CD4-positive, alpha-beta T cell treated with Interleukin-17A for 4 hours (primary cell): Measurements from ENCODE around the gene MAP4K5.
"Not testable (repeated sequence)": the region's sequence is repeated elsewhere in the genome, so short reads cannot be mapped to it uniquely, and the experiment has no call there.

Source experiments
- DNase-seq: peaks from one replicate; pipeline ENCODE4 v3.0.0-alpha.2; 2020; ENCODE audit warnings: mixed read lengths

The MAP4K5 gene

DNA sequence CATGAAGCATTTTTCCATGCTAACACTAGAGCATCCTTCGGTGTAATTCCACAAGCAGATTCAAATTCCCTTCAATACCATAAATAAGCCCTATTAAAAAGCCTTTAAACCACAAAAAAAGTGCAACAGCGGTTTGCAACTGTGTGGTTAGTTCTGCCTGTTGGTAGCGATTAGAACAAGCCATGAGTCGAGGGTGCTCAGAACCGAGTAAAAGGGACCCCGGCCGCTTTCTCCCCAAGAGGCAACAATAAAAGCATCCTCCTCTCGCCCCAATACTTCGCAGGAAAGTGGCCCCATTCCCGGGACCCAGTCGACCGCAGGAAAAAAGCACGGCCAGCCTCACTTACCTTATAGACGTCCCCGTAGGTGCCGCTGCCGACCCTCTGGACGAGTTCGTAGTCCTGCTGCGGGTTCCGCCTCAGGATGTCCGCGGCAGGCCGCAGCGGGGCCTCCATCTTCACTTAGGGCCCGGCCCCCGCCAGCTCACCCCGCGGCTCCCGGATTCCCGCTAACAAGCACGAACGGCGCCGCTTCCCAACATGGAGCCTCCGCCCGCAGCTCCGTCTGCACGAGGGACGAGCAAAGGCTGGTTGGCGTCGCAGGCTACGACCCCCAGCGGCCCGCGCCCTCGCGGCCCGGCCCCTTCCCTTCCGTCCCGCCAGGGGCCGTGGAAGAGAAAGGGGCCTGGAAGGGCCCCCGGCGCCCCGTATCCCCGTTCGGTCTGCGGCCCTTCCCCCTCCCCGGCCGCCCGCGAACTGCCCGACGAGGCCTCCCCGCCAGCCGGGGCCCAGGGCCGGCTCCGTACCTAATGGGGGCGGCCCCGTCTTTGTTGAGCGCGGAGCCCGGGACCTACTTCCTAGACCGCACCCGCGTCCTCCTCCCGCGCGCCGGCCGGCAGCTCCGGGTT lies 521 bp downstream of the MAP4K5 start:
- peak; percentile 47 for DNase-seq

DNA sequence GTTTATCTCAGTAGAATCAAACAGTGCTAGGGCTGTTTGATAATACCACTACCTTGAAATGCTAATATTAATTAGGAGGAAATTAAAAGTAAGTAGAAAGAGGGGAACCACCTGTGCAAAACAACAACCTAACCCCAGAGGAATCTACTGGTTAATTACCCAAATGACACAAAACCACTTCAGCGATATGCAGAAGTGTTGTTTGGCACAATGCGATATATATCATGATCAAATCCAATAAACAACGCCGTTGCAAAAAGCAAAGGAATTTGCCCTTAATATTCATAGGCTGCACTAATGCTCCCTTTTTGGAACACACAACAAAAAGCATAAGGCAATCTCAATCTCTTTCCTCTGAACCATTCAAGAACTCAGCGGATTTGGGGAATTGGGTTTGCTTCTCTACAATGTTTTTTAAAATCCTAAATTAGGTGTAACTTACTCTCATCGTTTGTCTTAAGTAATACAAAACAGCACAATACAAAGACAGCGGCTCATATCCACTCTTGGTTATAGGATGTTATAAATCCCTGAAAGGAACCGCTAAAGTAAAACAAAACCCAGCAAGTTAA lies 1.5 kb downstream of the MAP4K5 start:
- DNase-seq = no peak

- no peak for DNase-seq
These were observed 2.0 kb downstream of the MAP4K5 start for GRCh38 chr14:50530358-50530757.

GRCh38 chr14:50529288-50530179 lies 2.8 kb downstream of the MAP4K5 start:
- DNase-seq = no peak

DNA sequence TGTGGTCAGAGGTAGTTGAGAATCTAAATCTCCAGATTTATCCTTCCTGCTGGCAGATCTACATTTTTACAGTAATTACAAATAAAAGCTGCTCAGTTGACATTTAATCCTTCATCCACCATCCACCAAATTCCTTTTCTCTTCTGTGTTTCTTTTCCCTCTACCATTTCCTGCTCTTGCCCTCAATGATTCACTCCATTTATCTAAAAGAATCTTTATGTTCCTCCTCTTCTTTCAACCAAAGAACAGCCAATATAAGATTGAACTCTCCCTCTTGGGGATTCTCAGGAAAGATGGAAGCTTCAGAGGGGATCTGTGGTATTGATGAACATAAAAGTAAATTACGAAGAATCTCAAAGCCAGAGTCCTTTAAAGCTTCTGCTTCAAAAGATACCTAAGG lies 4.4 kb downstream of the MAP4K5 start:
- no peak for DNase-seq

DNA sequence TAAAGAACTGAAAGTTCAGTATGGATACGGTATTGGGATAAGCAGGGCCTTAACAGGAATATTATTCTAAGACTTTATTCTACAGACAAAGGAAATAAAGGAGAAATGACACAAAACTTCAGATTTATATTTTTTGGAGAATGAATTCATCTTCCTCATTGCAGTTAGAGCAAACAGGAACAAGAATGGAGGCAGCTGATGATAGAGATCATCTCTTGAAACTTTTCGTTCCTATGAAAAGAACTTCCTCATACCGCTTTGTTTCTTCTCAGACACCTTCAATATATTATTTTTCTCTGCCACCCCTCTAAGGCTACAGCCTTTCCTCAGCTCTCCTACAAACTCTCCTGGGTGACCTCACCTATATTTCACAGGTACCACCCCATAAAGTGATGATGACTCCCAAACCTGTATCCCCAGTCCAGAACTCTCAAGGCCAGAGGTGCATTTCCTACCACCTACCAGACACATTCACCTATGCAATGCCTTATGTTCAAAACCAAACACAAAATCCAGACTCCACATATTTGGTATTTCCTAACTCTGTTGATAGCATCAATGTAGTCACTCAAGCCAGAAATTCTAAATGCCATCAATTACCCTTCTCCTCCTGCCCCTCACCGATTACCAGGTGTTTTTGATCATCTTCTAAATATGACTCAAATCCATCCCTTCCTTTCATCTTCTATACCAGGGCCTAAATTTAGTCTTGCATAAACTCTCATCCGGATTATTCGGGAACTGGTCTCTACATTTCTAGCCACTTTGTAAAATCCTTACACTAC lies 7.4 kb downstream of the MAP4K5 start:
- no peak for DNase-seq

- DNase-seq = no peak
These were observed 8.3 kb downstream of the MAP4K5 start for GRCh38 chr14:50524060-50524459.

- DNase-seq = no peak
These were observed 8.9 kb downstream of the MAP4K5 start for GRCh38 chr14:50523271-50524041.

GRCh38 chr14:50521912-50522341 lies 10.4 kb downstream of the MAP4K5 start:
- no peak for DNase-seq

DNA sequence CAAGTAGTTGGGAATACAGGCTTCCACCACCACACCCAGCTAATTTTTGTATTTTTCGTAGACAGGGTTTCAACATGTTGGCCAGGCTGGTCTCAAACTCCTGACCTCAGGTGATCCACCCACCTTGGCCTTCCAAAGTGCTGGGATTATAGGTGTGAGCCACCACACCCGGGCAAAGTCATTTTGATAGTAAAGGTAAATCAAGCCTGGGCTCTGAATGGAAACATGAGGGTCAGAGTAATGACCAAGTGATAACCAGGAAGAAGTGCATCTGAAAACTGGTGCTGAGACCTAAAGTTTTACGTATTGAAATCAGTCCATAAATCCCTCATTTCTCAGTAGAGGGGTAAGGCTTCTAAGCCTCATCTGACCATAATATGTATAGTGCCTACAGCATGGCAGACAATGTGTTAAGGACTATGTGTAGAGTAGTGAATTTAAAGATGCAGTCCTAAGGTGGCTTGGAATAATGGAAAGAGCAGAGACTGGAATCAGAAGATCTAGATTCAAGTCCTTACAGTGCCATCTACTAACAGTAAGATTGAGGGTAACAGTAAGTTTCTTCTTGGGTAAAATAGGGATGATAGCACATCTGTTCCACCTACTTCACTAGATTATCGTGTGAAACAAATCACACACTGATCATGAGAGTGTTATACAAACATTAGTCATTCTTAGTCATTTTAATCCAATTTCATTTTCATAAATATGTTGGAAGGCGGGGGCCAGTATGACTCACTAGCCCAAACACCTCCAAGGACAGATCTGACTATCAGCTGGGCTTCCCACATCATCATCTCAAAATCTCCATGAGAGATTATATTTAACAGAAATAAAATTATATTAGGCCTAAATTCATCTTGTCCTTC lies 11.2 kb downstream of the MAP4K5 start:
- DNase-seq = peak; percentile 60

DNA sequence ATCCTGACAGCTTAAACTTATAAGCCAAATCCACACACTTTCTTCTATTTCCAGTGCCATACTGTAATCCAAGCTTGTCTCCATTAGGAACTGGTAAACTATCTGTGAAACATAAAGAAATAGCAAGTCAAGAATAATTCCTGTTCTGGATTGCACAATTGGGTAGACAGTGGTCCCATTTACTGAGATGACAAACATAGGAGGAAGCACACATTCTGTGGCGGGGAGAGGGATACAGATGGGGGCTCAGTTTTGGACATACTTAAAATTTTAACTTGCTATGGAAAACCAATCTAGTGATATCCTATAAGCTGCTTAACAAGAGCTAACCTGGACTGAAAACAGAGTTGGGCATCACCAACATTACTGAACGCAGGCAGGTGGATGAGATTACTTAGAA lies 16.3 kb downstream of the MAP4K5 start:
- no peak for DNase-seq

- no peak for DNase-seq
These were observed 19.9 kb downstream of the MAP4K5 start for GRCh38 chr14:50512463-50512862.

DNA sequence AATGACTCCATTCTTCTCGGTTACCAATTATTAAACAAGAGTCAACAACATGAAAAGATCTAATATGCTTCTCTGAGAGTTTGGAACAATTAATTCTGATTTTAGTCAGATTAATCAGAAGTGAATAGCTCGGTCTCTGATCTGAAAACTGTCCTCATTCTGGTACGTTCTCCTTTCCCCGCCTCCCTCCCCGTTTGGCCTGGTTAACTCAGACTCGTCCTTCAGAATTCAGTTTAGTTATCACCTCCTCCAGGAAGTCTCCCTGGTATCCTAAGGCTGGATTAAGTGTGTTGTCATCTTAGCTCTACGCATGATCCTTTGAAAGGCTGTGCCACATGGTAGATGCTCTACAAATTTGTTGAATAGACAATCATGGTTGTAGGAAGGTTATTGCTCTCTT lies 22.2 kb downstream of the MAP4K5 start:
- no peak for DNase-seq

DNA sequence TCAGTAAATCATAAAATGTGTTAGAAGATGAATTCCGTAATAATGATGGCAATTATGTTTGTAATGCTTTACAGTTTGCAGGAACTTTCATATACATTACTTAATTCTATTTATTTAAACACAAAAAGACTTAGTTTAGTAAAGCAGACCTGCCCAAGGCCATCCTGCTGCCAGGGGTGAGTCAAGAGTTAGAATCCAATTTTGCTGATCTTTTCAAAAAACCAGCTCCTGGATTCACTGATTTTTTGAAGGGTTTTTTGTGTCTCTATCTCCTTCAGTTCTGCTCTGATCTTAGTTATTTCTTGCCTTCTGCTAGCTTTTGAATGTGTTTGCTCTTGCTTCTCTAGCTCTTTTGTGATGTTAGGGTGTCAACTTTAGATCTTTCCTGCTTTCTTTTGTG lies 25.3 kb downstream of the MAP4K5 start:
- not testable (repeated sequence) for DNase-seq

DNA sequence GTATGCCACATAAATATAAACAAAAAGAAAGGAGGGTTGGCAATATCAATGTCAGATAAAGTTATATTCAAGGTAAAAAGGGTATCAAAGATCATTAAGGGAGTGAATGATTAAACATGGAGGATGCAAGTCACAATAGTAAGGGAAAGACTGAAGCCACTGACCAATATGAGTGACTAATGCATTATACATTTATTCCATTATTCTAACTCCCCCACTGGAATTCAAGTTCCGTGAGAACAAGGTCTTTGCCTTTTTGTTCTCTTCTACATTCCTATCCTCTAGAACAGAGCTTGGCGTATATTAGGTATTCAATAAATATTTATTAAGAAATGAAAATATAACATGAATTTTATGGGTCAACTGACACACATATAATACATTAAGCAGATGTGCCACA lies 30.7 kb downstream of the MAP4K5 start:
- no peak for DNase-seq

DNA sequence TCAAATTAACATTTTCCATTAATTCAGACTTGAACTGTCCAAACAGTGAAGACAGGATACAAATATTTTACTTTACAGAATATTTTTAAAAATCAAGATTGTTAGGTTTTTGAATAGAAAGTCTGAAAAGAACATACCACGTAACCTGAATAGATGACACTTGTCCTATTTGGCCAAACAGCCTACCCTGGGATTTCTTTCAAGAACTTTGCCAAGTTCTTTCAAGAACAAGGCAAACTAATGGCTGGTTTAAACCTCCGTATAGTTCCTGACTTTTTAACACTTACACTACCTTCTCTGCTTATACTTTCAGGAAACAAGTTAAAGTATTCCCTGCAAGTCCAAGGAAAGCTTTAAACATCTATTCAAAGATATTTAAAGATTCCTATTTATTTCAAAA lies 35.0 kb downstream of the MAP4K5 start:
- no peak for DNase-seq

DNA sequence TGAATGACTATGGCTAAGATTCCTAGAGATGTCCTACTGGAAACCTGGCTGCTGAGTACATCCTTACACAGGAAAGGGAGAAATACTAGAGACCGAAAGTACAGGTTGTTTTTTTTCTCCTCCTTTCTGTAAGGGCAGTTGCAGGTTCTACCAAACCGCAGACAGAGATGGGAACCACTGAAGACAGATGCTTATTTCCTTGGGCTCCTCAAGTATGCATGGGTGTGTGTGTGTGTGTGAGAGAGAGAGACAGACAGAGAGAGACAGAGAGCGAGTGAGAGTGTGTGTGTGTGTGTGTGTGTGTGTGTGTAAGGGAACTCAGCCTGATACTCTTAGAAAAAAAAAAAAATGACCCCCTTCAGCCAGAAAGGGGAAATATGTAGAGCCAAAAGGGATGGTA lies 42.5 kb downstream of the MAP4K5 start:
- no peak for DNase-seq

- no peak for DNase-seq
These were observed 43.8 kb downstream of the MAP4K5 start for GRCh38 chr14:50488521-50488920.

- no peak for DNase-seq
These were observed 53.3 kb downstream of the MAP4K5 start for GRCh38 chr14:50479041-50479440.

DNA sequence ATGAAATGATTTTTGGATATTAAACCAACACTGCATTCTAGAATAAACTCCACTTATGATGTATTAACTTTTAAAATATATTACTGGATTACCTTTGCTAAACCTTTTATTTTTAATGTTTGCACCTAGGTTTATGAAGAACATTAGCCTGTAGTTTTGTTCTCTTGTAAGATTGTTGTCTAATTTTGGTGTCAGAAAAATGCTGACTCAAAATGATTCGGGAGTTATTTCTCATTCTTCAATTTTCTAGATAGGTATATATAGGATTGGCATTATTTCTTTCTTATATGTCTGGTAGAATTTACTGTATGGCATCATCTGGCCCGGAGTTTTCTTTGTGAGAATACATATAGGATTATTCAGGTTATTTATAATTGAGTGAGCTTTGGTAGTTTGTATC lies 54.6 kb downstream of the MAP4K5 start:
- DNase-seq = no peak

DNA sequence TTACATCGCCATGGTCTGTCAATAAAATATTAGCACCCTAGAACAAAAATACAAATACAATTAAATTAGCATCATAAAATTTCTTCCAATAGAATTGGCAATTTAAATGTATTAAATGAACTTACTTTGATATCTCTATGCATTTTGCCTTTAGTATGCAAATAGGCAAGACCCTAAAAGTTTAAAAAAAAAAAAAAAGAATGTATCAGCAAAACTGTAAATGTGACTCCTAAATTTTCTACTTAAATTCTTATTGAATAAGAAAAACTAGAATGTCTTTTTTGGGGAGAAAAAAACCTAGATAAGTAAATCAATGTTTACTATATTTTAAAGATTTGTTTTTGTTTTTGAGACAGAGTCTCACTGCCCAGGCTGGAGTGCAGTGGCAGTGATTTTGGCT lies 56.2 kb downstream of the MAP4K5 start:
- no peak for DNase-seq
